Uterus (tissue), 2 donors: ENCODE measurements around the gene SLIT3.

ENCODE experiments used
- CTCF ChIP-seq, 4 experiments: fragments of 200-600 bp in 2 of 4; fragments of 450-650 bp in 2 of 4; sonication (generic) in 2 of 4; IDR thresholded peaks; one replicate each; pipeline ENCODE4 v1.5.1; 2016 to 2019; ENCODE audit warnings: antibody characterized with exemption in 4 of 4, mild to moderate bottlenecking in 2 of 4, moderate library complexity in 1 of 4
- POLR2A ChIP-seq, 2 donors: fragments of 450-650 bp; IDR thresholded peaks; one replicate each; pipeline ENCODE4 v1.6.1; 2016; ENCODE audit warnings: antibody characterized with exemption in 2 of 2, mild to moderate bottlenecking in 1 of 2, moderate library complexity in 1 of 2

- TF ChIP-seq CTCF (IDR thresholded peaks at IDR 0.05) (no peak), POLR2A (IDR thresholded peaks at IDR 0.05) (no peak)
Measured at GRCh38 chr5:169325273-169325672, 24.3 kb upstream of the SLIT3 start.
